Panc1 (cell line): ENCODE measurements around the gene SULT2B1. TPM values are rescaled to one million over a fixed set of nuclear protein-coding genes. Genes with fewer than 3 reads are reported as not detected.

Source experiments
- ATAC-seq: fragments of 200-7000 bp; cut with Tn5 transposase; 2 replicates; pipeline ENCODE4 v1.9.1; 2020; ENCODE audit warnings: mild to moderate bottlenecking, moderate library complexity
- BruUV-seq: library from RNA; stranded (reverse); fragments of 400-500 nt; replicated peaks from 2 replicates; lab custom pipeline; 2021; lab: Mats Ljungman, UMichigan
- CTCF ChIA-PET: fragments of 300-600 bp; sonication (Branson Sonifier 250); formaldehyde crosslinking; loops from one replicate; lab custom pipeline; 2022; ENCODE audit warnings: antibody characterized with exemption; lab: Charles Lee
- POLR2A ChIA-PET: fragments of 300-600 bp; sonication (Branson Sonifier 250); formaldehyde crosslinking; loops from one replicate; lab custom pipeline; 2022; ENCODE audit warnings: antibody characterized with exemption; lab: Charles Lee
- DNase-seq: peaks from one replicate; pipeline ENCODE4 v3.0.0-alpha.2; 2010; ENCODE audit warnings: low read depth, low spot score
- H3K27ac ChIP-seq: 2 replicates; pipeline ENCODE4 v1.5.1; 2011; ENCODE audit warnings: mild to moderate bottlenecking, low read length, inconsistent platforms
- H3K27me3 ChIP-seq: fragments of 200-500 bp; sonication (Bioruptor generic); 2 replicates; pipeline ENCODE4 v1.6.0; 2014; ENCODE audit warnings: low read length, inconsistent platforms; ENCODE audit not compliant: control insufficient read depth, insufficient read depth
- H3K36me3 ChIP-seq: fragments of 200-500 bp; sonication (Bioruptor generic); 2 replicates; pipeline ENCODE4 v1.5.1; 2014; ENCODE audit warnings: inconsistent platforms, mild to moderate bottlenecking, low read length, moderate library complexity; ENCODE audit not compliant: control insufficient read depth, insufficient read depth
- H3K4me1 ChIP-seq: 2 replicates; pipeline ENCODE4 v1.5.1; 2011; ENCODE audit warnings: inconsistent platforms, mild to moderate bottlenecking, low read length, moderate library complexity; ENCODE audit not compliant: control insufficient read depth, insufficient read depth
- H3K4me3 ChIP-seq, 2 experiments: 2 replicates each; pipeline ENCODE4 v1.5.1; 2011 to 2012; ENCODE audit warnings: low read depth in 2 of 2, low read length in 2 of 2, mild to moderate bottlenecking in 2 of 2, inconsistent platforms in 1 of 2, moderate library complexity in 1 of 2
- H3K9me3 ChIP-seq: fragments of 200-500 bp; sonication (Bioruptor generic); 2 replicates; pipeline ENCODE4 v1.5.1; 2014; ENCODE audit warnings: low read depth, mild to moderate bottlenecking, inconsistent platforms, low read length, moderate library complexity; ENCODE audit not compliant: control insufficient read depth, insufficient read depth
- POLR2AphosphoS5 ChIP-seq: IDR thresholded peaks from 2 replicates; pipeline ENCODE4 v1.6.1; 2012; ENCODE audit warnings: mild to moderate bottlenecking, low read depth, low read length, moderate library complexity
- SIN3A ChIP-seq: IDR thresholded peaks from 2 replicates; pipeline ENCODE4 v1.6.1; 2012; ENCODE audit warnings: low read depth, mild to moderate bottlenecking, low read length, moderate library complexity, borderline replicate concordance; ENCODE audit not compliant: insufficient read depth
- in situ Hi-C: cut with HindIII; loops from 2 replicates; pipeline ENCODE4 v1.10.0; 2016; ENCODE audit warnings: low sequenced_read_pairs, low pct_unique_long_range_greater_than_20kb
- intact Hi-C: fragments of 100-400 bp; cut with micrococcal nuclease; formaldehyde crosslinking; loops from one replicate; pipeline ENCODE4 v1.10.0; 2022; ENCODE audit not compliant: unreplicated experiment
- total RNA-seq: library from RNA; stranded (reverse); gene quantifications from one replicate; pipeline ENCODE4 v1.2.1, GENCODE V29; 2021; ENCODE audit not compliant: unreplicated experiment
- TF ChIP-seq, protein P1 (sequence below): fragments of 450-650 bp; IDR thresholded peaks from 2 replicates; pipeline ENCODE4 v1.5.1; 2017; ENCODE audit warnings: mild to moderate bottlenecking
- TF ChIP-seq, protein P2 (sequence below), 2 experiments: IDR thresholded peaks; 2 replicates each; pipeline ENCODE4 v1.6.1; 2011 to 2012; ENCODE audit warnings: low read depth in 2 of 2, control low read depth in 1 of 2, low read length in 1 of 2, mild to moderate bottlenecking in 1 of 2, moderate library complexity in 1 of 2; ENCODE audit not compliant: insufficient read depth in 1 of 2

Gene SULT2B1
- total RNA-seq, 1 experiment from 2014 or later, result 3.6 TPM

DNA sequence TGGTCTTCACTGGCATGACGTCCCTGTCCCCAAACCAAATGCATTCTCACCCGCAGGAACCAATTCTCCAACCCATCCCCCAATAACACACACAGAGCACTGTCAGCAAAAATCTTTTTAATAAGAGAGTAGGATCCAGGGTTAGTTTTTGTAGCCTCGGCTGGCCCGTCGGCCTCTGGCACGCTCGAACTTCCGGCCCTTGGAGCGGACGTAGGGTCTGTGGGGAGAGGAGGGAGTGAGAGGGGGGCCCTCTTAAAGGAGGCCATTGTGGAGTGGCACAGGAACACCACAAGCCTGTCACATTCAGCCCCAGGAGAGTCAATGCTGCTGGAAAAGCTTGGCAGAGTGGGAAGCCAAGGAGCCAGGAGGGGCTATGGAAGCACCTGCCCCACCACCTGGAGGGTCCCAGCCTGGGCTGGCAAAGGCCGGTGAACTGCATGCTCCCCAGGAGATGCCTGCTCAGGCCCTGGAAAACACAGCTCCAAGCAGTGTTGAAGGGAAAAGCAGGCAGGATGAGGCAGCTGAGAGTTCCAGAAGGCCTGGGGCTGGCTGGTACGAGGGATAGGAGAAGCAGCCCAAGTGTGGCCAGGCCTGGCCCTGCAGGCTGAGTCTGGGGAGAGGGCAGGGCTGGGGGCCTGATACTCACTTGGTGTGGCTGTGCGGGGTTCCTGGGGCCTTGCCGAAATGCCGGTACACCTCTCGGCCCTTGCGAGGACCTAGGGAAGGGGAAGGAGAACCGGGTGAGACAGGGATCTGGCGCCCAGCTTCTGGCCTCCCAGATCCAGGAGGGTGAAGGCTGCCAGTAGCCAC is 63.5 kb downstream of the SULT2B1 start:
- peaks cover 11% of the 10 kb centered on the region for H3K36me3 ChIP-seq
- intact Hi-C loops (no loop called here), in situ Hi-C loops (no loop called here)
- ATAC-seq, result no peak
- BruUV-seq, result no TSS peak
- no peak for DNase-seq
- ChIA-PET CTCF (no interaction called here), POLR2A (interaction anchor here (0.6 kb wide), 1 partner anchor 398 kb away, joined by 3 read pairs; no protein-coding TSS in a partner anchor)
- no peaks in the 10 kb centered on the region for H3K9me3 ChIP-seq
- no peak overlapping the region for H3K4me3 ChIP-seq
- peaks cover 35% of the 10 kb centered on the region for H3K4me1 ChIP-seq
- TF ChIP-seq, protein P1, sequence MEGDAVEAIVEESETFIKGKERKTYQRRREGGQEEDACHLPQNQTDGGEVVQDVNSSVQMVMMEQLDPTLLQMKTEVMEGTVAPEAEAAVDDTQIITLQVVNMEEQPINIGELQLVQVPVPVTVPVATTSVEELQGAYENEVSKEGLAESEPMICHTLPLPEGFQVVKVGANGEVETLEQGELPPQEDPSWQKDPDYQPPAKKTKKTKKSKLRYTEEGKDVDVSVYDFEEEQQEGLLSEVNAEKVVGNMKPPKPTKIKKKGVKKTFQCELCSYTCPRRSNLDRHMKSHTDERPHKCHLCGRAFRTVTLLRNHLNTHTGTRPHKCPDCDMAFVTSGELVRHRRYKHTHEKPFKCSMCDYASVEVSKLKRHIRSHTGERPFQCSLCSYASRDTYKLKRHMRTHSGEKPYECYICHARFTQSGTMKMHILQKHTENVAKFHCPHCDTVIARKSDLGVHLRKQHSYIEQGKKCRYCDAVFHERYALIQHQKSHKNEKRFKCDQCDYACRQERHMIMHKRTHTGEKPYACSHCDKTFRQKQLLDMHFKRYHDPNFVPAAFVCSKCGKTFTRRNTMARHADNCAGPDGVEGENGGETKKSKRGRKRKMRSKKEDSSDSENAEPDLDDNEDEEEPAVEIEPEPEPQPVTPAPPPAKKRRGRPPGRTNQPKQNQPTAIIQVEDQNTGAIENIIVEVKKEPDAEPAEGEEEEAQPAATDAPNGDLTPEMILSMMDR, result no peak
- no peak for TF ChIP-seq POLR2AphosphoS5
- TF ChIP-seq SIN3A, result no peak
- no peak overlapping the region; the same call in 1 of the 2 replicates for H3K27ac ChIP-seq
- no peaks in the 10 kb centered on the region for H3K27me3 ChIP-seq

DNA sequence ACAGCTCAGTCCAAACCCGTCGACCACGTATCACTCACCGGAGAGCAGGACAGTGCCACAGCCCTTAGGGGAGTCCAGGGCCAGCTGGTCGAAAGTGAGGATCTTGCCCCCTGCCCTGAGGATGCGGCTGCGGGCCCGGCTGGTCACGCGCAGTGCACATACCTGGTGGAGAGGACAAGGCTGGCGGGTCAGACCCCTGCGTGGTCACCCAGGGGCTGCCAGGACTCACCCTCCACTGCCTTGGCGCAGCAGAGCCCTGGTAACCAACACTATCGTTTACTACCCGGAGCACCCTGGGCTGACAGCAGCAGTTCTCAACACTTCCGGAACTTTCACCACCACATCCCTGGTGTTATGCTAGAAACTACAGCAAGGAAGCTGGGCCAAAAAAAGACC is 64.1 kb downstream of the SULT2B1 start:
- Histone ChIP-seq H3K27me3 (no peaks in the 10 kb centered on the region), H3K4me3 (no peak overlapping the region), H3K27ac (no peak overlapping the region; the same call in 1 of the 2 replicates), H3K36me3 (peaks cover 11% of the 10 kb centered on the region), H3K4me1 (peaks cover 35% of the 10 kb centered on the region), H3K9me3 (no peaks in the 10 kb centered on the region)
- in situ Hi-C loops (no loop called here), intact Hi-C loops (no loop called here)
- no TSS peak for BruUV-seq
- ChIA-PET CTCF (no interaction called here), POLR2A (no interaction called here)
- TF ChIP-seq, protein P2, sequence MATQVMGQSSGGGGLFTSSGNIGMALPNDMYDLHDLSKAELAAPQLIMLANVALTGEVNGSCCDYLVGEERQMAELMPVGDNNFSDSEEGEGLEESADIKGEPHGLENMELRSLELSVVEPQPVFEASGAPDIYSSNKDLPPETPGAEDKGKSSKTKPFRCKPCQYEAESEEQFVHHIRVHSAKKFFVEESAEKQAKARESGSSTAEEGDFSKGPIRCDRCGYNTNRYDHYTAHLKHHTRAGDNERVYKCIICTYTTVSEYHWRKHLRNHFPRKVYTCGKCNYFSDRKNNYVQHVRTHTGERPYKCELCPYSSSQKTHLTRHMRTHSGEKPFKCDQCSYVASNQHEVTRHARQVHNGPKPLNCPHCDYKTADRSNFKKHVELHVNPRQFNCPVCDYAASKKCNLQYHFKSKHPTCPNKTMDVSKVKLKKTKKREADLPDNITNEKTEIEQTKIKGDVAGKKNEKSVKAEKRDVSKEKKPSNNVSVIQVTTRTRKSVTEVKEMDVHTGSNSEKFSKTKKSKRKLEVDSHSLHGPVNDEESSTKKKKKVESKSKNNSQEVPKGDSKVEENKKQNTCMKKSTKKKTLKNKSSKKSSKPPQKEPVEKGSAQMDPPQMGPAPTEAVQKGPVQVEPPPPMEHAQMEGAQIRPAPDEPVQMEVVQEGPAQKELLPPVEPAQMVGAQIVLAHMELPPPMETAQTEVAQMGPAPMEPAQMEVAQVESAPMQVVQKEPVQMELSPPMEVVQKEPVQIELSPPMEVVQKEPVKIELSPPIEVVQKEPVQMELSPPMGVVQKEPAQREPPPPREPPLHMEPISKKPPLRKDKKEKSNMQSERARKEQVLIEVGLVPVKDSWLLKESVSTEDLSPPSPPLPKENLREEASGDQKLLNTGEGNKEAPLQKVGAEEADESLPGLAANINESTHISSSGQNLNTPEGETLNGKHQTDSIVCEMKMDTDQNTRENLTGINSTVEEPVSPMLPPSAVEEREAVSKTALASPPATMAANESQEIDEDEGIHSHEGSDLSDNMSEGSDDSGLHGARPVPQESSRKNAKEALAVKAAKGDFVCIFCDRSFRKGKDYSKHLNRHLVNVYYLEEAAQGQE (IDR thresholded peaks at IDR 0.05; ENCODE audit: insufficient read depth in 1 of 2, low read depth in 2 of 2, low read length in 1 of 2), result no peak
- TF ChIP-seq SIN3A (no peak), POLR2AphosphoS5 (no peak)
- TF ChIP-seq, protein P1, result no peak
- ATAC-seq, result no peak
- DNase-seq, result no peak
